Activated CD8-positive, alpha-beta T cell treated with anti-CD3 and anti-CD28 coated beads, Interleukin-2, amount 10 ng/mL, durations not matched to agents 7 days and 5 days (primary cell): Measurements from ENCODE around the gene SNTB2. TPM values are rescaled to one million over a fixed set of nuclear protein-coding genes. Genes with fewer than 3 reads are reported as not detected.

Experiments used
- ATAC-seq: fragments of 150-1000 bp; cut with Tn5 transposase; one replicate; pipeline ENCODE4 v1.10.0; 2021; ENCODE audit warnings: moderate library complexity
- CTCF ChIA-PET: fragments of 350-600 bp; sonication (Branson Sonifier 250); formaldehyde crosslinking; loops from one replicate; lab custom pipeline; 2021; ENCODE audit warnings: antibody characterized with exemption; lab: Charles Lee
- POLR2A ChIA-PET: fragments of 350-600 bp; sonication (Branson Sonifier 250); formaldehyde crosslinking; loops from one replicate; lab custom pipeline; 2021; ENCODE audit warnings: antibody characterized with exemption; lab: Charles Lee
- DNase-seq: peaks from one replicate; pipeline ENCODE4 v3.0.0-alpha.2; 2020
- H3K27ac Mint-ChIP-seq: one replicate; pipeline ENCODE4 v1.8.0; 2021; ENCODE audit warnings: mild to moderate bottlenecking, mixed read lengths
- H3K27me3 Mint-ChIP-seq: one replicate; pipeline ENCODE4 v1.8.0; 2021; ENCODE audit warnings: low read depth, mixed read lengths
- H3K36me3 Mint-ChIP-seq: one replicate; pipeline ENCODE4 v1.8.0; 2021; ENCODE audit warnings: low read depth, mixed read lengths
- H3K4me1 Mint-ChIP-seq: one replicate; pipeline ENCODE4 v1.8.0; 2021; ENCODE audit warnings: low read depth, mixed read lengths
- H3K4me3 Mint-ChIP-seq: one replicate; pipeline ENCODE4 v1.8.0; 2021; ENCODE audit warnings: mild to moderate bottlenecking, mixed read lengths
- H3K9me3 Mint-ChIP-seq: one replicate; pipeline ENCODE4 v1.8.0; 2022; ENCODE audit warnings: mixed read lengths; ENCODE audit not compliant: insufficient read depth
- total RNA-seq, 2 experiments: library from RNA; stranded (reverse); gene quantifications; one replicate each; pipeline ENCODE4 v1.2.3, GENCODE V29; 2021

SNTB2 gene
- total RNA-seq, 2 experiments from 2014 or later = 24.3 to 25.5 TPM

DNA sequence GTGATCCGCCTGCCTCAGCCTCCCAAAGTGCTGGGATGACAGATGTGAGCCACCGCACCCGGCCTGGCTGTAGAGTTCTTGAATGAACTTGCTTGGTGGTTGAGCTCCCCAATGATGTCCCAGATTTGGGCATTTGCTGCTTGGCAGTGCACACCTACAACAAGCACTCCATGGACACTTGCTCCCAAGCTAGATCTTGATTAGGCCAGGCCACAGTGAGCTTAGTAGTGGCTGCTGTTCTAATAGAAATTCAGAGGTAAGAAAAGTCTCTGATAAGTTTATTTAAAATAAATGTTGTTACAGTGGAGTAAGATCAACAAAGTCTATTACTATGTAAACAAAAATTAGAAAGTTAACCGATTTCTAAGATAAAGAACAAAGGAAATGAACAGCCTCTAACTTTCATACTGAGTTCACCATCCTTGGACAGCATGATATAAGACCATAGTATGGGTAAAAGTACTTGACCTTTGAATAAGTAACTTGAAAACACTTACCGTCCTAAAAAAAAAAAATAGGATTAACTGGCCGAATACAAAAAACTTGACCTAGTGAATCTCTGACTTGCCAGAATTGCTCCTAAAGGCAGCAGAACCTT lies 163.7 kb downstream of the SNTB2 start:
- no peak for ATAC-seq
- POLR2A ChIA-PET = no interaction called here
- Mint-ChIP-seq H3K9me3 (no peaks in the 10 kb centered on the region), H3K27ac (no peak overlapping the region), H3K4me3 (no peak overlapping the region), H3K36me3 (peaks cover 27% of the 10 kb centered on the region), H3K4me1 (no peaks in the 10 kb centered on the region), H3K27me3 (no peaks in the 10 kb centered on the region)
- CTCF ChIA-PET = interaction anchor here (1.4 kb wide), 1 partner anchor 10 kb away, joined by 3 read pairs; no protein-coding TSS in a partner anchor
- no peak for DNase-seq

DNA sequence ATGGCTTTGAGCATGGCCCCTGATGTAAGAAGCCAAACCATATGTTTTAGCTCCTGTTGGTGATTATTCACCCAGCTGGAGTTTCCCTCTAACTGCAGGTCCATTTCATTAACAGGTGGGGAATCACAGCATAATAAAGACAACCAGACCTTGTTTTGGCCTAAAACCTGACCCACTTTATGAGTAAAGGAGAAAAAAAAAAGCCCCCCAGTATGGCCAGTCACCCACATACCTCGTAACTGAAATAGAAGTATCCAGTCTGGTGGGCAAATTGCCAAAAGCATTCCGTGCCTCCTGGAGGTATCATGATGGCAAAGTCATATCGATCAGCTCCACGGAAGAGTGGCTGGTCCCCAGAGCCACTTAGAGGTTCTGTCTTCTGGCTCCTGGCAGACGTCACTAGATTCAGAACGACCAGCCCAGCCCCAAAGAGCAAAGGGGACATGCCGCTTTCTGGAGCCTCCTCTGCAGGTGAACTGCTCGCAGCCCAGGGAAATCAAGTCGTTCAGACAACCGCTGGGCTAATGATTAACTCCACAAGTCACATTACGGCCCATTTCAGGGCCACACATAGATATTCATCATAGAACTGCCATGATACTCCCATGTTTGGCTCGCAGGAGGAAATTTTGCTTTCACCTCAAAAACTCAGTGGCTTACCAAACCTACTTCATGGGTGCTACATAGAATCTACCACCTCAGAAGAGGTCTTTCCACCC lies 164.5 kb downstream of the SNTB2 start, which contains the start of gene TMED6:
TMED6 (minus strand) TSS at position 478 of the 719 bp plus-strand sequence; CDS start at position 445, 33 bp downstream.
- Mint-ChIP-seq H3K4me1 (no peaks in the 10 kb centered on the region), H3K9me3 (no peaks in the 10 kb centered on the region), H3K4me3 (no peak within 1 kb of the TSS), H3K36me3 (peaks cover 34% of the 10 kb centered on the region), H3K27me3 (no peaks in the 10 kb centered on the region), H3K27ac (no peak within 1 kb of the TSS)
- ChIA-PET CTCF (no interaction called here), POLR2A (interaction anchor here (2.1 kb wide), 1 partner anchor 11 kb away, joined by 7 read pairs; the partner anchor contains the start of gene NIP7)
- DNase-seq = no peak
- no peak for ATAC-seq

Other genes with a start within 250 kb of the SNTB2 start
- under 1 TPM; 0.44 to 0.47 TPM for gene HAS3, start 81.5 kb upstream of the SNTB2 start, total RNA-seq
- 100 to 1,000 TPM; 132 to 143 TPM for gene CHTF8, start 54.6 kb upstream of the SNTB2 start, total RNA-seq
- gene UTP4, start 54.5 kb upstream of the SNTB2 start, total RNA-seq = 10 to 100 TPM; 56.3 to 59.7 TPM
- gene VPS4A, start 124.2 kb downstream of the SNTB2 start, total RNA-seq = 10 to 100 TPM; 31.4 to 33.7 TPM
- 10 to 100 TPM; 15.2 to 16.0 TPM for gene PDF, start 143.4 kb downstream of the SNTB2 start, total RNA-seq
- 10 to 100 TPM; 37.6 to 37.7 TPM for gene COG8, start 152.4 kb downstream of the SNTB2 start, total RNA-seq
- gene NIP7, start 152.6 kb downstream of the SNTB2 start, total RNA-seq = 10 to 100 TPM; 35.3 to 36.0 TPM
- gene TMED6, start 164.6 kb downstream of the SNTB2 start, total RNA-seq = 1 to 10 TPM; 1.4 to 1.8 TPM
- gene TERF2, start 198.8 kb downstream of the SNTB2 start, total RNA-seq = 10 to 100 TPM; 42.6 to 48.4 TPM
- gene CYB5B, start 237.5 kb downstream of the SNTB2 start, total RNA-seq = 100 to 1,000 TPM; 179 to 183 TPM